HEK293 (cell line): Measurements from ENCODE around the gene BLOC1S3.

ENCODE experiments used
- BCL11A ChIP-seq: fragments of 450-650 bp; formaldehyde crosslinking; IDR thresholded peaks from 2 replicates; pipeline ENCODE4 v1.5.1; 2016; ENCODE audit warnings: low read depth, missing biosample characterization, missing genetic modification characterization
- KLF9 ChIP-seq: fragments of 450-650 bp; formaldehyde crosslinking; IDR thresholded peaks from 2 replicates; pipeline ENCODE4 v1.5.1; 2016; ENCODE audit warnings: missing biosample characterization, missing genetic modification characterization, low read depth
- PRDM1 ChIP-seq: fragments of 450-650 bp; formaldehyde crosslinking; IDR thresholded peaks from 2 replicates; pipeline ENCODE4; 2016; ENCODE audit warnings: missing biosample characterization, missing genetic modification characterization
- ZBTB6 ChIP-seq: fragments of 450-650 bp; formaldehyde crosslinking; IDR thresholded peaks from 2 replicates; pipeline ENCODE4 v1.5.1; 2017; ENCODE audit warnings: missing biosample characterization, missing genetic modification characterization
- ZBTB7A ChIP-seq: fragments of 450-650 bp; formaldehyde crosslinking; IDR thresholded peaks from 2 replicates; pipeline ENCODE4 v1.5.1; 2016; ENCODE audit warnings: low read depth, missing biosample characterization, missing genetic modification characterization
- ZNF112 ChIP-seq: fragments of 450-650 bp; formaldehyde crosslinking; IDR thresholded peaks from 2 replicates; pipeline ENCODE4 v1.5.0; 2017; ENCODE audit warnings: missing biosample characterization, missing genetic modification characterization
- ZNF140 ChIP-seq: fragments of 450-650 bp; formaldehyde crosslinking; IDR thresholded peaks from 2 replicates; pipeline ENCODE4 v1.5.1; 2016; ENCODE audit warnings: missing biosample characterization, missing genetic modification characterization
- ZNF157 ChIP-seq: fragments of 450-650 bp; formaldehyde crosslinking; IDR thresholded peaks from 2 replicates; pipeline ENCODE4 v1.5.1; 2016; ENCODE audit warnings: missing biosample characterization, missing genetic modification characterization
- ZNF18 ChIP-seq: fragments of 450-650 bp; formaldehyde crosslinking; IDR thresholded peaks from 2 replicates; pipeline ENCODE4 v1.5.1; 2016; ENCODE audit warnings: missing biosample characterization, missing genetic modification characterization
- ZNF777 ChIP-seq: fragments of 450-650 bp; formaldehyde crosslinking; IDR thresholded peaks from 2 replicates; pipeline ENCODE4 v1.5.1; 2017; ENCODE audit warnings: missing biosample characterization, missing genetic modification characterization, borderline replicate concordance
- TF ChIP-seq, protein P1 (sequence below): fragments of 450-650 bp; formaldehyde crosslinking; IDR thresholded peaks from 2 replicates; pipeline ENCODE4 v1.5.1; 2016; ENCODE audit warnings: missing biosample characterization, missing genetic modification characterization
- TF ChIP-seq, protein P2 (sequence below): fragments of 450-650 bp; formaldehyde crosslinking; conservative IDR thresholded peaks from 2 replicates; pipeline ENCODE4 v1.5.1; 2016; ENCODE audit warnings: low read depth, missing biosample characterization, missing genetic modification characterization
- TF ChIP-seq, protein P3 (sequence below): fragments of 450-650 bp; formaldehyde crosslinking; IDR thresholded peaks from 2 replicates; pipeline ENCODE4 v1.5.1; 2017; ENCODE audit warnings: missing biosample characterization, mild to moderate bottlenecking, missing genetic modification characterization, moderate library complexity

- TF ChIP-seq KLF9 (tag by site-specific recombination) (no peak), ZNF140 (tag by site-specific recombination) (no peak), ZNF777 (tag by site-specific recombination) (no peak), ZNF18 (tag by site-specific recombination) (no peak), ZNF112 (no peak), BCL11A (tag by site-specific recombination) (no peak), ZBTB7A (tag by site-specific recombination) (no peak), PRDM1 (tag by site-specific recombination) (no peak), ZNF157 (tag by site-specific recombination) (no peak), ZBTB6 (tag by site-specific recombination) (no peak)
- TF ChIP-seq, protein P1, sequence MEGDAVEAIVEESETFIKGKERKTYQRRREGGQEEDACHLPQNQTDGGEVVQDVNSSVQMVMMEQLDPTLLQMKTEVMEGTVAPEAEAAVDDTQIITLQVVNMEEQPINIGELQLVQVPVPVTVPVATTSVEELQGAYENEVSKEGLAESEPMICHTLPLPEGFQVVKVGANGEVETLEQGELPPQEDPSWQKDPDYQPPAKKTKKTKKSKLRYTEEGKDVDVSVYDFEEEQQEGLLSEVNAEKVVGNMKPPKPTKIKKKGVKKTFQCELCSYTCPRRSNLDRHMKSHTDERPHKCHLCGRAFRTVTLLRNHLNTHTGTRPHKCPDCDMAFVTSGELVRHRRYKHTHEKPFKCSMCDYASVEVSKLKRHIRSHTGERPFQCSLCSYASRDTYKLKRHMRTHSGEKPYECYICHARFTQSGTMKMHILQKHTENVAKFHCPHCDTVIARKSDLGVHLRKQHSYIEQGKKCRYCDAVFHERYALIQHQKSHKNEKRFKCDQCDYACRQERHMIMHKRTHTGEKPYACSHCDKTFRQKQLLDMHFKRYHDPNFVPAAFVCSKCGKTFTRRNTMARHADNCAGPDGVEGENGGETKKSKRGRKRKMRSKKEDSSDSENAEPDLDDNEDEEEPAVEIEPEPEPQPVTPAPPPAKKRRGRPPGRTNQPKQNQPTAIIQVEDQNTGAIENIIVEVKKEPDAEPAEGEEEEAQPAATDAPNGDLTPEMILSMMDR: no peak
- TF ChIP-seq, protein P2, sequence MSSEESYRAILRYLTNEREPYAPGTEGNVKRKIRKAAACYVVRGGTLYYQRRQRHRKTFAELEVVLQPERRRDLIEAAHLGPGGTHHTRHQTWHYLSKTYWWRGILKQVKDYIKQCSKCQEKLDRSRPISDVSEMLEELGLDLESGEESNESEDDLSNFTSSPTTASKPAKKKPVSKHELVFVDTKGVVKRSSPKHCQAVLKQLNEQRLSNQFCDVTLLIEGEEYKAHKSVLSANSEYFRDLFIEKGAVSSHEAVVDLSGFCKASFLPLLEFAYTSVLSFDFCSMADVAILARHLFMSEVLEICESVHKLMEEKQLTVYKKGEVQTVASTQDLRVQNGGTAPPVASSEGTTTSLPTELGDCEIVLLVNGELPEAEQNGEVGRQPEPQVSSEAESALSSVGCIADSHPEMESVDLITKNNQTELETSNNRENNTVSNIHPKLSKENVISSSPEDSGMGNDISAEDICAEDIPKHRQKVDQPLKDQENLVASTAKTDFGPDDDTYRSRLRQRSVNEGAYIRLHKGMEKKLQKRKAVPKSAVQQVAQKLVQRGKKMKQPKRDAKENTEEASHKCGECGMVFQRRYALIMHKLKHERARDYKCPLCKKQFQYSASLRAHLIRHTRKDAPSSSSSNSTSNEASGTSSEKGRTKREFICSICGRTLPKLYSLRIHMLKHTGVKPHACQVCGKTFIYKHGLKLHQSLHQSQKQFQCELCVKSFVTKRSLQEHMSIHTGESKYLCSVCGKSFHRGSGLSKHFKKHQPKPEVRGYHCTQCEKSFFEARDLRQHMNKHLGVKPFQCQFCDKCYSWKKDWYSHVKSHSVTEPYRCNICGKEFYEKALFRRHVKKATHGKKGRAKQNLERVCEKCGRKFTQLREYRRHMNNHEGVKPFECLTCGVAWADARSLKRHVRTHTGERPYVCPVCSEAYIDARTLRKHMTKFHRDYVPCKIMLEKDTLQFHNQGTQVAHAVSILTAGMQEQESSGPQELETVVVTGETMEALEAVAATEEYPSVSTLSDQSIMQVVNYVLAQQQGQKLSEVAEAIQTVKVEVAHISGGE (tag by site-specific recombination): no peak
- TF ChIP-seq, protein P3, sequence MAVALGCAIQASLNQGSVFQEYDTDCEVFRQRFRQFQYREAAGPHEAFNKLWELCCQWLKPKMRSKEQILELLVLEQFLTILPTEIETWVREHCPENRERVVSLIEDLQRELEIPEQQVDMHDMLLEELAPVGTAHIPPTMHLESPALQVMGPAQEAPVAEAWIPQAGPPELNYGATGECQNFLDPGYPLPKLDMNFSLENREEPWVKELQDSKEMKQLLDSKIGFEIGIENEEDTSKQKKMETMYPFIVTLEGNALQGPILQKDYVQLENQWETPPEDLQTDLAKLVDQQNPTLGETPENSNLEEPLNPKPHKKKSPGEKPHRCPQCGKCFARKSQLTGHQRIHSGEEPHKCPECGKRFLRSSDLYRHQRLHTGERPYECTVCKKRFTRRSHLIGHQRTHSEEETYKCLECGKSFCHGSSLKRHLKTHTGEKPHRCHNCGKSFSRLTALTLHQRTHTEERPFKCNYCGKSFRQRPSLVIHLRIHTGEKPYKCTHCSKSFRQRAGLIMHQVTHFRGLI (tag by site-specific recombination): no peak
These were observed 32.3 kb upstream of the BLOC1S3 start for GRCh38 chr19:45146251-45146650.
